Keratinocyte (primary cell): ENCODE data around the gene KRTAP12-3.

Experiments used
- CTCF ChIP-seq, 3 experiments: IDR thresholded peaks in 1 of 3; conservative IDR thresholded peaks in 1 of 3; optimal IDR thresholded peaks in 1 of 3; 2 replicates in 2 of 3; 3 replicates in 1 of 3; pipeline versions ENCODE3 to v1.5.1; 2011; ENCODE audit warnings: low read length in 3 of 3, mild to moderate bottlenecking in 3 of 3, moderate library complexity in 2 of 3, control low read depth in 1 of 3, inconsistent platforms in 1 of 3; ENCODE audit not compliant: insufficient read depth in 2 of 3; ENCODE audit errors: extremely low read depth in 1 of 3
- EZH2 ChIP-seq: IDR thresholded peaks from one replicate; pipeline ENCODE4 v1.6.1; 2012; ENCODE audit warnings: inconsistent platforms, mild to moderate bottlenecking, low read length, moderate library complexity

GRCh38 chr21:44643741-44644310 lies 13.9 kb upstream of the KRTAP12-3 start:
- TF ChIP-seq EZH2 (no peak), CTCF (optimal IDR thresholded peaks at IDR 0.05 in 1 of 3, IDR thresholded peaks at IDR 0.05 in 1 of 3, conservative IDR thresholded peaks at IDR 0.05 in 1 of 3; ENCODE audit: extremely low read depth in 1 of 3, insufficient read depth in 2 of 3, low read length in 3 of 3) (no peak)
